ENCODE data around the gene IFITM2.
"Not testable (repeated sequence)": the region's sequence is repeated elsewhere in the genome, so short reads cannot be mapped to it uniquely, and the experiment has no call there.

DNA sequence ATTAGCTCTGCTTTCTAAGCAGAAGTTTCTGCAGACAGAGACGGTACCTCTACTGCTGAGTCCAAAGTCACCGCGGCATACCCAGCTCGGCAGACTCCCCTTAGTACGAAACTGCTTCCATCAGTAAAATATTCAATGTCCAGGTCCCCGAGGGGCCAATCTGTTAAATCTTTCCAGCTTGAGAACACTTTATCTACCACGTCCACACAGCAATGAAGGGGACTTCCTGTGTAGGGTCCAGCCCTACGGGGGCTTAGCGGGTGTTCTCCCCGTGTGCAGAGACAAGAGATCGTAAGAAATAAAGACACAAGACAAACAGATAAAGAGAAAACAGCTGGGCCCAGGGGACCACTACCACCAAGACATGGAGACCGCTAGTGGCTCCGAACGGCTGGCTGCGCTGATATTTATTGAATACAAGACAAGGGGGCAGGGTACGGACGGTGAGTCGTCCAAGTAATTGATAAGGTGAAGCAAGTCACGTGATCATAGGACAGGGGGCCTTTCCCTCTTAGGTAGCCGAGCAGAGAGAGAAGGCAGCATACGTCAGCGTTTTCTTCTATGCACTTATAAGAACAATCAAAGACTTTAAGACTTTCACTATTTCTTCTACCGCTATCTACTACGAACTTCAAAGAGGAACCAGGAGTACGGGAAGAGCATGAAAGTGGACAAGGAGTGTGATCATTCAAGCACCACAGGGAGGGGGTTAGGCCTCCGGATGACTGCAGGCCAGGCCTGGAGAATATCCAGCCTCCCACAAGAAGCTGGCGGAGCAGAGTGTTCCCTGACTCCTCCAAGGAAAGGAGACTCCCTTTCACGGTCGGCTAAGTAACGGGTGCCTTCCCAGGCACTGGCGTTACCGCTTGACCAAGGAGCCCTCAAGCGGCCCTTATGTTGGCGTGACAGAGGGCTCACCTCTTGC, 17.2 kb downstream of the IFITM2 start:
- TF ChIP-seq, protein P1, sequence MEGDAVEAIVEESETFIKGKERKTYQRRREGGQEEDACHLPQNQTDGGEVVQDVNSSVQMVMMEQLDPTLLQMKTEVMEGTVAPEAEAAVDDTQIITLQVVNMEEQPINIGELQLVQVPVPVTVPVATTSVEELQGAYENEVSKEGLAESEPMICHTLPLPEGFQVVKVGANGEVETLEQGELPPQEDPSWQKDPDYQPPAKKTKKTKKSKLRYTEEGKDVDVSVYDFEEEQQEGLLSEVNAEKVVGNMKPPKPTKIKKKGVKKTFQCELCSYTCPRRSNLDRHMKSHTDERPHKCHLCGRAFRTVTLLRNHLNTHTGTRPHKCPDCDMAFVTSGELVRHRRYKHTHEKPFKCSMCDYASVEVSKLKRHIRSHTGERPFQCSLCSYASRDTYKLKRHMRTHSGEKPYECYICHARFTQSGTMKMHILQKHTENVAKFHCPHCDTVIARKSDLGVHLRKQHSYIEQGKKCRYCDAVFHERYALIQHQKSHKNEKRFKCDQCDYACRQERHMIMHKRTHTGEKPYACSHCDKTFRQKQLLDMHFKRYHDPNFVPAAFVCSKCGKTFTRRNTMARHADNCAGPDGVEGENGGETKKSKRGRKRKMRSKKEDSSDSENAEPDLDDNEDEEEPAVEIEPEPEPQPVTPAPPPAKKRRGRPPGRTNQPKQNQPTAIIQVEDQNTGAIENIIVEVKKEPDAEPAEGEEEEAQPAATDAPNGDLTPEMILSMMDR (conservative IDR thresholded peaks at IDR 0.05 in 1 of 2, IDR thresholded peaks at IDR 0.05 in 1 of 2; ENCODE audit: low read depth in 1 of 2, low read length in 2 of 2), result not testable (repeated sequence)
- TF ChIP-seq EZH2 (IDR thresholded peaks at IDR 0.05; ENCODE audit: low read length, missing control alignments), result not testable (repeated sequence)

Data from fibroblast of lung (primary cell).